ENCODE data around the gene ATRNL1. TPM values are rescaled to one million over a fixed set of nuclear protein-coding genes. Genes with fewer than 3 reads are reported as not detected.

ATRNL1 gene
- total RNA-seq, 1 experiment from 2014 or later: 1.3 TPM

DNA sequence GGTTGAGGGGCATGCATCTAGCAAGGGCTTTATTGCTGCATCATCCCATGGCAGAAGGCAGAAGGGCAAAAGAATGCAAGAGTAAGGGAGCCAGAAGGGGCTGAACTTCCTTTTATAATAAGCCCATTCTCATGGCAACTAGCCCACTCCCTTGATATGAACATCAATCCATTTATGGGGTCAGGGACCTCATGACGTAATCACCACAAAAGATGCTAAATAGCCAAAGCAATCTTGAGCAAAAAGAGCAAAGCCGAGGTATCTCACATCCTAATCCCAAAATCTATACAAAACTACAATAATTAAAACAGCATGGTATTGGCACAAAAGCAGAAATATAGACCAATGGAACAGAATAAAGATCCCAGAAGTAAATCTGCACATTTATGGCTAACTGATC is 499.9 kb downstream of the ATRNL1 start (continued):
- TF ChIP-seq, protein P1, sequence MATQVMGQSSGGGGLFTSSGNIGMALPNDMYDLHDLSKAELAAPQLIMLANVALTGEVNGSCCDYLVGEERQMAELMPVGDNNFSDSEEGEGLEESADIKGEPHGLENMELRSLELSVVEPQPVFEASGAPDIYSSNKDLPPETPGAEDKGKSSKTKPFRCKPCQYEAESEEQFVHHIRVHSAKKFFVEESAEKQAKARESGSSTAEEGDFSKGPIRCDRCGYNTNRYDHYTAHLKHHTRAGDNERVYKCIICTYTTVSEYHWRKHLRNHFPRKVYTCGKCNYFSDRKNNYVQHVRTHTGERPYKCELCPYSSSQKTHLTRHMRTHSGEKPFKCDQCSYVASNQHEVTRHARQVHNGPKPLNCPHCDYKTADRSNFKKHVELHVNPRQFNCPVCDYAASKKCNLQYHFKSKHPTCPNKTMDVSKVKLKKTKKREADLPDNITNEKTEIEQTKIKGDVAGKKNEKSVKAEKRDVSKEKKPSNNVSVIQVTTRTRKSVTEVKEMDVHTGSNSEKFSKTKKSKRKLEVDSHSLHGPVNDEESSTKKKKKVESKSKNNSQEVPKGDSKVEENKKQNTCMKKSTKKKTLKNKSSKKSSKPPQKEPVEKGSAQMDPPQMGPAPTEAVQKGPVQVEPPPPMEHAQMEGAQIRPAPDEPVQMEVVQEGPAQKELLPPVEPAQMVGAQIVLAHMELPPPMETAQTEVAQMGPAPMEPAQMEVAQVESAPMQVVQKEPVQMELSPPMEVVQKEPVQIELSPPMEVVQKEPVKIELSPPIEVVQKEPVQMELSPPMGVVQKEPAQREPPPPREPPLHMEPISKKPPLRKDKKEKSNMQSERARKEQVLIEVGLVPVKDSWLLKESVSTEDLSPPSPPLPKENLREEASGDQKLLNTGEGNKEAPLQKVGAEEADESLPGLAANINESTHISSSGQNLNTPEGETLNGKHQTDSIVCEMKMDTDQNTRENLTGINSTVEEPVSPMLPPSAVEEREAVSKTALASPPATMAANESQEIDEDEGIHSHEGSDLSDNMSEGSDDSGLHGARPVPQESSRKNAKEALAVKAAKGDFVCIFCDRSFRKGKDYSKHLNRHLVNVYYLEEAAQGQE (IDR thresholded peaks at IDR 0.05; ENCODE audit: low read depth): no peak
- TF ChIP-seq, protein P2, sequence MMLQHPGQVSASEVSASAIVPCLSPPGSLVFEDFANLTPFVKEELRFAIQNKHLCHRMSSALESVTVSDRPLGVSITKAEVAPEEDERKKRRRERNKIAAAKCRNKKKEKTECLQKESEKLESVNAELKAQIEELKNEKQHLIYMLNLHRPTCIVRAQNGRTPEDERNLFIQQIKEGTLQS (IDR thresholded peaks at IDR 0.05): no peak
- TF ChIP-seq SP1 (IDR thresholded peaks at IDR 0.05; ENCODE audit: low read depth) (no peak), TCF7L2 (IDR thresholded peaks at IDR 0.05; ENCODE audit: borderline replicate concordance, extremely low read depth, insufficient read depth, insufficient read length) (no peak), EZH2phosphoT487 (IDR thresholded peaks at IDR 0.05; ENCODE audit: borderline replicate concordance) (no peak)

DNA sequence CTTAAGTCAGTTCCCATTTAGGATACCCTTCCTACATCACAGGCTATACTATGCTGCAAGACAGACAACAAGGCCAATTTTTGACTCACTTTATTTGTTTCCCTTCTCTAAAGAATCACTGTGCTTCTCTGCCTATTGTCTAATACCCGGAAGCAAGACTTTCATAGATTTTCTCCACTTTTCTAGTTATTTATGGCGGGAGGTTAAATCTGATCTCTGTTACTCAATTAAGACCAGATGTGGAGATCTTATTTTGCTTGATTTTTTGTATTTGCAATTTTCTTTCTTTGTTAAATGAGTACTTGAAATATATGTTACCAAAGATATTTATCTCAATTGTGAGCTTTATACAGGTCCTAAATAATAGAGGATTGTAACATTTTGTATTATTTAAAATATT is 511.5 kb downstream of the ATRNL1 start:
- Histone ChIP-seq H3K9me3 (ENCODE audit: control insufficient read depth in 1 of 2, insufficient read depth in 1 of 2, low read depth in 1 of 2, low read length in 2 of 2) (no peaks in the 10 kb centered on the region), H2AFZ (ENCODE audit: low read depth, low read length, poor library complexity, severe bottlenecking) (no peak overlapping the region), H3K79me2 (ENCODE audit: insufficient read depth, low read length) (no peaks in the 10 kb centered on the region), H4K20me1 (ENCODE audit: insufficient read depth) (no peaks in the 10 kb centered on the region), H3K27me3 (ENCODE audit: insufficient read depth, low read length) (0 out of 2 replicates have a peak, but pooled peaks cover 3% of the 10 kb centered on the region), H3K9ac (ENCODE audit: low read length) (no peak overlapping the region), H3K4me2 (ENCODE audit: low read length) (no peak overlapping the region), H3K27ac (ENCODE audit: low read depth, low read length) (no peak overlapping the region), H3K4me3 (replicated peaks in 1 of 2; ENCODE audit: low read depth in 1 of 2, low read length in 2 of 2) (no peak overlapping the region), H3K9me2 (ENCODE audit: insufficient read depth) (no peaks in the 10 kb centered on the region), H3K36me3 (ENCODE audit: control insufficient read depth in 1 of 2, insufficient read depth in 2 of 2, low read length in 2 of 2) (no peaks in the 10 kb centered on the region), H3K4me1 (ENCODE audit: control insufficient read depth in 1 of 2, insufficient read depth in 2 of 2, low read length in 2 of 2) (no peaks in the 10 kb centered on the region)
- intact Hi-C loops (cut with micrococcal nuclease): no loop called here
- ChIA-PET POLR2A (no interaction called here), CTCF (no interaction called here), RAD21 (ENCODE audit: low non-redundant PET in 1 of 2, low total read pairs in 2 of 2, uncharacterized antibody in 2 of 2, unreplicated experiment in 2 of 2) (no interaction called here)
- no TSS peak for BruUV-seq (replicated peaks)
- DNase-seq (ENCODE audit: low read depth, low spot score) (no peak), ATAC-seq (no peak)
- TF ChIP-seq FOSL1 (IDR thresholded peaks at IDR 0.05; ENCODE audit: low read depth): no peak
